OCI-LY7 (cell line): Measurements from ENCODE around the gene METTL8. TPM values are rescaled to one million over a fixed set of nuclear protein-coding genes. Genes with fewer than 3 reads are reported as not detected.

Experiments used
- BruUV-seq: library from RNA; stranded (reverse); fragments of 400-500 nt; replicated peaks from 2 replicates; lab custom pipeline; 2021; lab: Mats Ljungman, UMichigan
- CTCF ChIA-PET: fragments of 300-600 bp; sonication (Branson Sonifier 250); formaldehyde crosslinking; loops from one replicate; lab custom pipeline; 2022; ENCODE audit warnings: antibody characterized with exemption; ENCODE audit not compliant: unreplicated experiment; lab: Charles Lee
- POLR2A ChIA-PET: fragments of 300-600 bp; sonication (Branson Sonifier 250); formaldehyde crosslinking; loops from one replicate; lab custom pipeline; 2022; ENCODE audit warnings: antibody characterized with exemption; lab: Charles Lee
- DNase-seq: peaks from one replicate; pipeline ENCODE4 v3.0.0-alpha.2; 2015; ENCODE audit warnings: low spot score
- H2AFZ ChIP-seq: fragments of 200-600 bp; sonication (generic), shearing (Covaris generic); 2 replicates; pipeline ENCODE4 v1.6.1; 2014; ENCODE audit warnings: mild to moderate bottlenecking, antibody characterized with exemption, low read length, moderate library complexity
- H3K27ac ChIP-seq: fragments of 200-600 bp; sonication (generic); 2 replicates; pipeline ENCODE4 v1.5.1; 2014; ENCODE audit warnings: mixed run types, low read depth, mild to moderate bottlenecking, moderate library complexity, low read length, inconsistent platforms; ENCODE audit not compliant: poor library complexity, severe bottlenecking
- H3K36me3 ChIP-seq: fragments of 200-600 bp; sonication (generic); 2 replicates; pipeline ENCODE4 v1.6.1; 2014; ENCODE audit warnings: mild to moderate bottlenecking, antibody characterized with exemption, low read length, moderate library complexity, mixed read lengths; ENCODE audit not compliant: insufficient read depth
- H3K4me1 ChIP-seq: fragments of 200-600 bp; sonication (generic); 2 replicates; pipeline ENCODE4 v1.5.1; 2014; ENCODE audit warnings: mild to moderate bottlenecking, low read length; ENCODE audit not compliant: insufficient read depth, poor library complexity, severe bottlenecking
- H3K4me2 ChIP-seq: fragments of 200-600 bp; sonication (generic); 2 replicates; pipeline ENCODE4 v1.6.1; 2014; ENCODE audit warnings: mild to moderate bottlenecking, low read length
- H3K4me3 ChIP-seq: fragments of 200-600 bp; sonication (generic); 2 replicates; pipeline ENCODE4 v1.5.1; 2014; ENCODE audit warnings: mild to moderate bottlenecking, low read depth, low read length; ENCODE audit not compliant: poor library complexity, severe bottlenecking
- H3K79me2 ChIP-seq: fragments of 200-600 bp; sonication (generic); 2 replicates; pipeline ENCODE4 v1.6.1; 2016; ENCODE audit warnings: low read depth, mild to moderate bottlenecking, low read length, moderate library complexity, mixed read lengths; ENCODE audit not compliant: insufficient read depth
- H3K9me2 ChIP-seq: fragments of 200-600 bp; sonication (generic); 2 replicates; pipeline ENCODE4 v1.6.1; 2016; ENCODE audit warnings: mild to moderate bottlenecking, low read length, mixed read lengths; ENCODE audit not compliant: insufficient read depth
- H3K9me3 ChIP-seq: fragments of 200-600 bp; sonication (generic); 2 replicates; pipeline ENCODE4 v1.6.1; 2014; ENCODE audit warnings: mild to moderate bottlenecking, mixed run types, low read length, mixed read lengths
- H4K20me1 ChIP-seq: fragments of 200-600 bp; sonication (generic); 2 replicates; pipeline ENCODE4 v1.6.1; 2014; ENCODE audit warnings: mild to moderate bottlenecking, antibody characterized with exemption, low read length, moderate library complexity, mixed read lengths; ENCODE audit not compliant: insufficient read depth
- EZH2phosphoT487 ChIP-seq: fragments of 200-600 bp; sonication (generic); IDR thresholded peaks from 2 replicates; pipeline ENCODE4 v1.6.1; 2018; ENCODE audit warnings: low read depth, borderline replicate concordance, mild to moderate bottlenecking, mixed run types, antibody characterized with exemption, low read length, moderate library complexity, mixed read lengths
- intact Hi-C: fragments of 100-400 bp; cut with micrococcal nuclease; formaldehyde crosslinking; loops from one replicate; pipeline ENCODE4 v1.10.0; 2022; ENCODE audit not compliant: unreplicated experiment
- total RNA-seq, 2 experiments: library from RNA; depleted of rRNA in 1 of 2; stranded (reverse); fragments of >200 nt in 1 of 2; shearing (Covaris generic) in 1 of 2; gene quantifications; 2 replicates each; pipeline ENCODE4 v1.2.3, GENCODE V29; 2014 to 2022
- TF ChIP-seq, protein P1 (sequence below): fragments of 200-600 bp; sonication (generic); conservative IDR thresholded peaks from 2 replicates; pipeline ENCODE4 v1.5.1; 2014; ENCODE audit warnings: mild to moderate bottlenecking, antibody characterized with exemption, low read length, moderate library complexity, mixed read lengths

METTL8 gene
- total RNA-seq, 2 experiments from 2014 or later = 11.8 to 33.0 TPM

- CTCF ChIA-PET = no interaction called here
- intact Hi-C loops = no loop called here
- no peak for DNase-seq
- Histone ChIP-seq H3K4me2 (no peak overlapping the region), H3K36me3 (no peaks in the 10 kb centered on the region; the same call in 1 of the 2 replicates), H3K4me3 (no peak overlapping the region), H3K9me3 (peaks cover 14% of the 10 kb centered on the region; the same call in 1 of the 2 replicates), H3K4me1 (no peaks in the 10 kb centered on the region), H3K79me2 (no peaks in the 10 kb centered on the region), H4K20me1 (no peaks in the 10 kb centered on the region), H3K9me2 (no peaks in the 10 kb centered on the region), H2AFZ (no peak overlapping the region; the same call in 1 of the 2 replicates), H3K27ac (no peak overlapping the region)
- no peak for TF ChIP-seq EZH2phosphoT487
- TF ChIP-seq, protein P1, sequence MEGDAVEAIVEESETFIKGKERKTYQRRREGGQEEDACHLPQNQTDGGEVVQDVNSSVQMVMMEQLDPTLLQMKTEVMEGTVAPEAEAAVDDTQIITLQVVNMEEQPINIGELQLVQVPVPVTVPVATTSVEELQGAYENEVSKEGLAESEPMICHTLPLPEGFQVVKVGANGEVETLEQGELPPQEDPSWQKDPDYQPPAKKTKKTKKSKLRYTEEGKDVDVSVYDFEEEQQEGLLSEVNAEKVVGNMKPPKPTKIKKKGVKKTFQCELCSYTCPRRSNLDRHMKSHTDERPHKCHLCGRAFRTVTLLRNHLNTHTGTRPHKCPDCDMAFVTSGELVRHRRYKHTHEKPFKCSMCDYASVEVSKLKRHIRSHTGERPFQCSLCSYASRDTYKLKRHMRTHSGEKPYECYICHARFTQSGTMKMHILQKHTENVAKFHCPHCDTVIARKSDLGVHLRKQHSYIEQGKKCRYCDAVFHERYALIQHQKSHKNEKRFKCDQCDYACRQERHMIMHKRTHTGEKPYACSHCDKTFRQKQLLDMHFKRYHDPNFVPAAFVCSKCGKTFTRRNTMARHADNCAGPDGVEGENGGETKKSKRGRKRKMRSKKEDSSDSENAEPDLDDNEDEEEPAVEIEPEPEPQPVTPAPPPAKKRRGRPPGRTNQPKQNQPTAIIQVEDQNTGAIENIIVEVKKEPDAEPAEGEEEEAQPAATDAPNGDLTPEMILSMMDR = no peak
- POLR2A ChIA-PET = interaction anchor here (0.6 to 1.4 kb wide), 11 partner anchors 9 to 312 kb away, joined by 3 to 4 read pairs (median 3); no protein-coding TSS in a partner anchor
- BruUV-seq = no TSS peak
Observed at GRCh38 chr2:171279983-171280790, 153.6 kb downstream of the METTL8 start.

- Histone ChIP-seq H3K4me3 (no peak overlapping the region), H3K9me2 (no peaks in the 10 kb centered on the region), H3K27ac (no peak overlapping the region), H3K4me1 (no peaks in the 10 kb centered on the region), H3K36me3 (no peaks in the 10 kb centered on the region; the same call in 1 of the 2 replicates), H2AFZ (no peak overlapping the region), H3K9me3 (peaks cover 14% of the 10 kb centered on the region; the same call in 1 of the 2 replicates), H4K20me1 (no peaks in the 10 kb centered on the region), H3K79me2 (no peaks in the 10 kb centered on the region), H3K4me2 (no peak overlapping the region)
- no peak for DNase-seq
- no TSS peak for BruUV-seq
- ChIA-PET POLR2A (interaction anchor here (0.7 to 1.6 kb wide), 5 partner anchors 14 to 236 kb away, joined by 3 to 4 read pairs (median 3); no protein-coding TSS in a partner anchor), CTCF (no interaction called here)
- TF ChIP-seq EZH2phosphoT487 = no peak
- TF ChIP-seq, protein P1 = no peak
- intact Hi-C loops = no loop called here
Observed at GRCh38 chr2:171274757-171275156, 159.0 kb downstream of the METTL8 start.

GRCh38 chr2:171271971-171272436, 161.8 kb downstream of the METTL8 start:
- no peaks in the 10 kb centered on the region for H3K36me3 ChIP-seq
- no TSS peak for BruUV-seq
- no peak overlapping the region for H3K4me2 ChIP-seq
- no peak overlapping the region for H3K4me3 ChIP-seq
- TF ChIP-seq EZH2phosphoT487 = no peak
- TF ChIP-seq, protein P1 = no peak
- H4K20me1 ChIP-seq = no peaks in the 10 kb centered on the region
- peaks cover 12% of the 10 kb centered on the region for H3K4me1 ChIP-seq
- H3K9me3 ChIP-seq = no peaks in the 10 kb centered on the region; the same call in 1 of the 2 replicates
- CTCF ChIA-PET = no interaction called here
- POLR2A ChIA-PET = interaction anchor here (0.7 to 1.4 kb wide), 5 partner anchors 13 to 117 kb away, joined by 3 to 7 read pairs (median 4); no protein-coding TSS in a partner anchor
- no peak overlapping the region for H3K27ac ChIP-seq
- no peak overlapping the region for H2AFZ ChIP-seq
- H3K79me2 ChIP-seq = no peaks in the 10 kb centered on the region
- H3K9me2 ChIP-seq = no peaks in the 10 kb centered on the region
- no peak for DNase-seq
- intact Hi-C loops = no loop called here
